Stomach (tissue), 19 donors: Measurements from ENCODE around the gene KIF21B. TPM values are rescaled to one million over a fixed set of nuclear protein-coding genes. Genes with fewer than 3 reads are reported as not detected.
A peak's percentile ranks its signal among the peaks of the same experiment; 100 is the strongest.

ENCODE experiments used
- DNase-seq, 2 donors: peaks; one replicate each; pipeline versions ENCODE4 v3.0.0 to v3.0.0-alpha.2; 2013 to 2019
- H3K27ac ChIP-seq, 5 donors: fragments of 200-600 bp in 4 of 5; sonication (generic) in 4 of 5; one replicate each; pipeline ENCODE4 v1.5.1; 2013 to 2019; ENCODE audit warnings: mild to moderate bottlenecking in 1 of 5, moderate library complexity in 1 of 5
- H3K27me3 ChIP-seq, 3 donors: fragments of 200-600 bp; sonication (generic); one replicate each; pipeline ENCODE4 v1.5.1; 2017 to 2019; ENCODE audit warnings: mixed run types in 1 of 3
- H3K36me3 ChIP-seq, 4 donors: fragments of 200-600 bp; sonication (generic); 1 replicate in 3 of 4; 2 replicates in 1 of 4; pipeline ENCODE4 v1.5.1; 2016 to 2019
- H3K4me1 ChIP-seq, 4 donors: fragments of 200-600 bp; sonication (generic); one replicate each; pipeline ENCODE4 v1.5.1; 2016 to 2019
- H3K4me3 ChIP-seq, 4 donors: fragments of 200-600 bp; sonication (generic) in 3 of 4; one replicate each; pipeline ENCODE4 v1.5.1; 2016 to 2019; ENCODE audit warnings: mild to moderate bottlenecking in 1 of 4
- H3K9me3 ChIP-seq, 4 donors: fragments of 200-600 bp; sonication (generic); one replicate each; pipeline ENCODE4 v1.5.1; 2016 to 2019
- CTCF ChIP-seq, 7 experiments: fragments of 450-650 bp in 4 of 7; fragments of 200-600 bp in 3 of 7; sonication (generic) in 3 of 7; IDR thresholded peaks; one replicate each; pipeline ENCODE4 v1.5.1; 2016 to 2019; ENCODE audit warnings: antibody characterized with exemption in 7 of 7, control low read depth in 2 of 7, mild to moderate bottlenecking in 1 of 7
- EP300 ChIP-seq: sonication (generic); formaldehyde crosslinking; IDR thresholded peaks from one replicate; pipeline ENCODE4 v1.6.1; 2017; ENCODE audit warnings: antibody characterized with exemption
- POLR2A ChIP-seq, 4 donors: fragments of 450-650 bp; IDR thresholded peaks; one replicate each; pipeline ENCODE4 v1.6.1; 2016; ENCODE audit warnings: antibody characterized with exemption in 4 of 4, control low read depth in 2 of 4, mild to moderate bottlenecking in 1 of 4, moderate library complexity in 1 of 4
- POLR2AphosphoS5 ChIP-seq, 3 donors: sonication (generic); formaldehyde crosslinking; IDR thresholded peaks; one replicate each; pipeline ENCODE4 v1.6.1; 2016; ENCODE audit warnings: antibody characterized with exemption in 3 of 3
- WGBS, 5 donors: extraction: QIAGEN DNeasy Blood & Tissue Kit in 3 of 5; methylation state at CpG; one replicate each; pipeline versions ENCODE4 v1.1.5 to v1.1.7; 2013 to 2018; 5-methylcytosine and 5-hydroxymethylcytosine counted together
- intact Hi-C: fragments of 100-400 bp; cut with DNase I; formaldehyde crosslinking; loops from one replicate; pipeline ENCODE4 v1.15.1; 2023; ENCODE audit warnings: low total_unique reads
- long read RNA-seq, 10 donors: transcript quantifications; one replicate each; lab custom pipeline, GENCODE V29; 2026
- polyA plus RNA-seq, 3 donors: library from polyadenylated mRNA; stranded (reverse); fragments of 200-250 nt; gene quantifications; one replicate each; pipeline ENCODE4 v1.2.3, GENCODE V29; 2013
- total RNA-seq, 5 donors: library from RNA; depleted of rRNA; stranded (reverse); fragments of >200 nt; gene quantifications; one replicate each; pipeline versions ENCODE4 v1.1.0 to v1.2.3, GENCODE V29; 2014 to 2016
- donor health status: healthy with polysubstance abuse.
- donor health status: Bipolar disorder and iron deficiency.
- donor health status: healthy.

Gene KIF21B
- total RNA-seq (1 to 10 TPM; 2.0 to 8.8 (median 3.2) TPM), polyA plus RNA-seq (under 1 TPM; 0.30 to 0.68 (median 0.31) TPM)
- long read RNA-seq, donor 1, result 0 reads
- long read RNA-seq, donor 2, result 0 reads
- long read RNA-seq, donor 3, result 0 reads
- long read RNA-seq, donor 4, result 0 reads
- long read RNA-seq, donor 5, result 0 reads
- long read RNA-seq, donor 6, result 0 reads
- long read RNA-seq, donor 7, result 0 reads
- long read RNA-seq, donor 8, result 0 reads
- long read RNA-seq, donor 9, result 0 reads
- long read RNA-seq, donor 10, result 0 reads

GRCh38 chr1:201023517-201023902 is at the start of gene KIF21B:
KIF21B (minus strand) TSS chr1:201023714; CDS start chr1:201023383, 331 bp downstream.
- Histone ChIP-seq H3K27ac (peak within 1 kb of the TSS; percentile 14 to 84 (median 79)), H3K9me3 (no peaks in the 10 kb centered on the region), H3K4me3 (peak within 1 kb of the TSS; percentile 57 to 70 (median 66)), H3K27me3 (peaks cover 0 to 3% (median 0%) of the 10 kb centered on the region in 3 donors), H3K4me1 (peaks cover 23 to 93% (median 58%) of the 10 kb centered on the region in 4 donors), H3K36me3 (no peaks in the 10 kb centered on the region)
- 0 to 4% (median 2%) methylated on average over 5 to 53 of the region's 53 CpGs for WGBS, 5 donors
- peak; percentile 88 to 95 for DNase-seq
- peak in 2 of 3 donors; percentile 16 to 57 for TF ChIP-seq POLR2AphosphoS5 (IDR thresholded peaks at IDR 0.05)
- no peak for TF ChIP-seq CTCF (IDR thresholded peaks at IDR 0.05)
- no peak for TF ChIP-seq EP300
- no peak for TF ChIP-seq POLR2A (IDR thresholded peaks at IDR 0.05)
- intact Hi-C loops, result no loop called here

- DNase-seq, result no peak
- H3K36me3 ChIP-seq, result no peaks in the 10 kb centered on the region
- no peaks in the 10 kb centered on the region for H3K9me3 ChIP-seq
- intact Hi-C loops, result no loop called here
- no peak overlapping the region for H3K4me3 ChIP-seq
- H3K27me3 ChIP-seq, result no peaks in the 10 kb centered on the region
- TF ChIP-seq POLR2AphosphoS5 (IDR thresholded peaks at IDR 0.05), result no peak
- no peak for TF ChIP-seq EP300
- TF ChIP-seq CTCF (IDR thresholded peaks at IDR 0.05), result no peak
- no peak for TF ChIP-seq POLR2A (IDR thresholded peaks at IDR 0.05)
- no peaks in the 10 kb centered on the region for H3K4me1 ChIP-seq
- 69 to 85% (median 80%) methylated on average over 6 of the region's 6 CpGs for WGBS, 5 donors
- H3K27ac ChIP-seq, result no peak overlapping the region
These were observed 49.4 kb upstream of the KIF21B start for GRCh38 chr1:201072922-201073321.

GRCh38 chr1:201072149-201072548 is 48.6 kb upstream of the KIF21B start:
- H3K36me3 ChIP-seq, result no peaks in the 10 kb centered on the region
- no peak overlapping the region for H3K4me3 ChIP-seq
- TF ChIP-seq CTCF (IDR thresholded peaks at IDR 0.05) (no peak), POLR2A (IDR thresholded peaks at IDR 0.05) (no peak), POLR2AphosphoS5 (IDR thresholded peaks at IDR 0.05) (no peak), EP300 (no peak)
- no peak for DNase-seq
- H3K27ac ChIP-seq, result no peak overlapping the region
- no peaks in the 10 kb centered on the region for H3K9me3 ChIP-seq
- no peaks in the 10 kb centered on the region for H3K4me1 ChIP-seq
- H3K27me3 ChIP-seq, result no peaks in the 10 kb centered on the region
- intact Hi-C loops, result no loop called here
- 66 to 81% (median 70%) methylated on average over 5 of the region's 5 CpGs for WGBS, 5 donors

GRCh38 chr1:201069636-201070035 is 46.1 kb upstream of the KIF21B start:
- WGBS, 5 donors, result 83 to 100% (median 93%) methylated on average over 1 to 3 of the region's 3 CpGs

More at GRCh38 chr1:201069636-201070035, 46.1 kb upstream of the KIF21B start:
- no peak overlapping the region for H3K27ac ChIP-seq
- H3K9me3 ChIP-seq, result no peaks in the 10 kb centered on the region
- no peak overlapping the region for H3K4me3 ChIP-seq
- H3K27me3 ChIP-seq, result peaks cover 0 to 11% (median 0%) of the 10 kb centered on the region in 3 donors
- TF ChIP-seq CTCF (IDR thresholded peaks at IDR 0.05), result no peak
- TF ChIP-seq POLR2A (IDR thresholded peaks at IDR 0.05), result no peak
- no peak for TF ChIP-seq POLR2AphosphoS5 (IDR thresholded peaks at IDR 0.05)
- TF ChIP-seq EP300, result no peak
- no peaks in the 10 kb centered on the region for H3K4me1 ChIP-seq
- DNase-seq, result no peak
- intact Hi-C loops, result no loop called here
- H3K36me3 ChIP-seq, result no peaks in the 10 kb centered on the region
